Measurements from ENCODE around the gene CAPN8. TPM values are rescaled to one million over a fixed set of nuclear protein-coding genes. Genes with fewer than 3 reads are reported as not detected.

CAPN8 gene
- polyA plus RNA-seq, 1 of the 3 experiments (the other 2 are of a cell fraction), result not detected

DNA sequence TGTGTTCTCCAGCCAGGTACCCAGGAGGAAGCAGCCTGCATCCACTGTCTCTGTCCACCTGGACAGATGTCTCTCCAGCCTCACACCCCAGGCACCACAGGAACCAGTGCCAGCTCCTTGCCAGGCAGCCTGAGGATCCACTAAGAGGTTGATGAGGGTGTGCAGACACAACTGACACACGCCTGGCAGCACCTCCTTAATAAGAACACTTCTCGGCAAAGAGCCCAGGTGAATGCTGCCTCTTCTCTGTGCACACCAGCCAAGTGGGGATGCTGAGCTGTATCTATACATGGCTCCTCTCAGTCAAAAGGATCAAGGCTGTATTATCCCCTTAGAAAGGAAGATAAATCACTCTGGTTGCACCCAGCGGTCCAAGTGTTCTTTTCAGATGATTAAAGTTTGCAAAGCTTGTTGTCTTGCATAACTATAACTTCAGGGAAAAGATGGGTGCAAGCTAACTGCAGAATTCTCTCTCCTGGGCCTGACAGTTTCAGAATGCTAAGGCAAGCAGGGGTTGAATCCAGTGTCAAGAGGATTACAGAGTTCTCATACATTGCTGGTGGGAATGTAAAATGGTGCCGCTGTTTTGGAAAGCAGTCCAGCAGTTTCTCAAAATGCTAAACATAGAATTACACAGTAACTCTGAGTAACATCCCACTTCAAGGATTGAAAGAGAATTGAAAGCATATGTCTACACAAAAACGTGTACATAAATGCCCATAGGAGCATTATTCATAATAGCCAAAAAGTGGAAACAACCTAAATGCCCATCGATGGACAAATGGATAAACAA lies 3.7 kb upstream of the CAPN8 start:
- Histone ChIP-seq H3K9me2 (no peaks in the 10 kb centered on the region), H3K4me3 (ENCODE audit: low read depth in 2 of 2, low read length in 1 of 2) (no peak overlapping the region), H3K36me3 (replicated peaks in 1 of 2; ENCODE audit: control insufficient read depth in 1 of 2, insufficient read depth in 2 of 2, low read length in 1 of 2) (no peaks in the 10 kb centered on the region), H3K27me3 (ENCODE audit: insufficient read depth) (no peaks in the 10 kb centered on the region; the same call in 1 of the 2 replicates), H3K9me3 (no peaks in the 10 kb centered on the region), H3K79me2 (ENCODE audit: insufficient read depth) (no peaks in the 10 kb centered on the region), H3K4me2 (no peak overlapping the region), H3K27ac (ENCODE audit: low read depth in 2 of 2, low read length in 1 of 2) (no peak overlapping the region), H2AFZ (ENCODE audit: low read depth) (no peak overlapping the region), H3K9ac (no peak overlapping the region), H3F3A (replicated peaks; ENCODE audit: insufficient read depth) (no peaks in the 10 kb centered on the region), H3K4me1 (ENCODE audit: control insufficient read depth in 1 of 2, insufficient read depth in 2 of 2, low read depth in 1 of 2, low read length in 1 of 2) (no peaks in the 10 kb centered on the region), H4K20me1 (ENCODE audit: insufficient read depth) (no peaks in the 10 kb centered on the region)
- ChIA-PET CTCF (interaction anchor here (0.7 to 1.2 kb wide), 2 partner anchors 16 to 535 kb away, joined by 3 read pairs; no protein-coding TSS in a partner anchor), POLR2A (no interaction called here)
- TF ChIP-seq FOXJ3 (CRISPR knock-in tag; IDR thresholded peaks at IDR 0.05) (no peak), MEF2A (IDR thresholded peaks at IDR 0.05; ENCODE audit: borderline replicate concordance, low read depth) (no peak), RFX5 (IDR thresholded peaks at IDR 0.05; ENCODE audit: low read length) (no peak), JUND (IDR thresholded peaks at IDR 0.05) (no peak), GABPA (IDR thresholded peaks at IDR 0.05; ENCODE audit: low read depth) (no peak), FOSL2 (IDR thresholded peaks at IDR 0.05; ENCODE audit: borderline replicate concordance, low read depth) (no peak), EZH2phosphoT487 (IDR thresholded peaks at IDR 0.05; ENCODE audit: borderline replicate concordance, low read depth) (no peak), EP300 (IDR thresholded peaks at IDR 0.05; ENCODE audit: borderline replicate concordance in 1 of 2, low read depth in 1 of 2, low read length in 1 of 2) (no peak), SIN3A (IDR thresholded peaks at IDR 0.05; ENCODE audit: borderline replicate concordance, low read depth, low read length) (no peak), RCOR1 (IDR thresholded peaks at IDR 0.05; ENCODE audit: low read length) (no peak), TEAD4 (IDR thresholded peaks at IDR 0.05; ENCODE audit: borderline replicate concordance, insufficient read depth) (no peak)
- TF ChIP-seq, protein P1, sequence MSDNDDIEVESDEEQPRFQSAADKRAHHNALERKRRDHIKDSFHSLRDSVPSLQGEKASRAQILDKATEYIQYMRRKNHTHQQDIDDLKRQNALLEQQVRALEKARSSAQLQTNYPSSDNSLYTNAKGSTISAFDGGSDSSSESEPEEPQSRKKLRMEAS (IDR thresholded peaks at IDR 0.05; ENCODE audit: low read depth), result no peak
- TF ChIP-seq, protein P2, sequence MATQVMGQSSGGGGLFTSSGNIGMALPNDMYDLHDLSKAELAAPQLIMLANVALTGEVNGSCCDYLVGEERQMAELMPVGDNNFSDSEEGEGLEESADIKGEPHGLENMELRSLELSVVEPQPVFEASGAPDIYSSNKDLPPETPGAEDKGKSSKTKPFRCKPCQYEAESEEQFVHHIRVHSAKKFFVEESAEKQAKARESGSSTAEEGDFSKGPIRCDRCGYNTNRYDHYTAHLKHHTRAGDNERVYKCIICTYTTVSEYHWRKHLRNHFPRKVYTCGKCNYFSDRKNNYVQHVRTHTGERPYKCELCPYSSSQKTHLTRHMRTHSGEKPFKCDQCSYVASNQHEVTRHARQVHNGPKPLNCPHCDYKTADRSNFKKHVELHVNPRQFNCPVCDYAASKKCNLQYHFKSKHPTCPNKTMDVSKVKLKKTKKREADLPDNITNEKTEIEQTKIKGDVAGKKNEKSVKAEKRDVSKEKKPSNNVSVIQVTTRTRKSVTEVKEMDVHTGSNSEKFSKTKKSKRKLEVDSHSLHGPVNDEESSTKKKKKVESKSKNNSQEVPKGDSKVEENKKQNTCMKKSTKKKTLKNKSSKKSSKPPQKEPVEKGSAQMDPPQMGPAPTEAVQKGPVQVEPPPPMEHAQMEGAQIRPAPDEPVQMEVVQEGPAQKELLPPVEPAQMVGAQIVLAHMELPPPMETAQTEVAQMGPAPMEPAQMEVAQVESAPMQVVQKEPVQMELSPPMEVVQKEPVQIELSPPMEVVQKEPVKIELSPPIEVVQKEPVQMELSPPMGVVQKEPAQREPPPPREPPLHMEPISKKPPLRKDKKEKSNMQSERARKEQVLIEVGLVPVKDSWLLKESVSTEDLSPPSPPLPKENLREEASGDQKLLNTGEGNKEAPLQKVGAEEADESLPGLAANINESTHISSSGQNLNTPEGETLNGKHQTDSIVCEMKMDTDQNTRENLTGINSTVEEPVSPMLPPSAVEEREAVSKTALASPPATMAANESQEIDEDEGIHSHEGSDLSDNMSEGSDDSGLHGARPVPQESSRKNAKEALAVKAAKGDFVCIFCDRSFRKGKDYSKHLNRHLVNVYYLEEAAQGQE (IDR thresholded peaks at IDR 0.05; ENCODE audit: low read depth, low read length), result no peak
- TF ChIP-seq, protein P3, sequence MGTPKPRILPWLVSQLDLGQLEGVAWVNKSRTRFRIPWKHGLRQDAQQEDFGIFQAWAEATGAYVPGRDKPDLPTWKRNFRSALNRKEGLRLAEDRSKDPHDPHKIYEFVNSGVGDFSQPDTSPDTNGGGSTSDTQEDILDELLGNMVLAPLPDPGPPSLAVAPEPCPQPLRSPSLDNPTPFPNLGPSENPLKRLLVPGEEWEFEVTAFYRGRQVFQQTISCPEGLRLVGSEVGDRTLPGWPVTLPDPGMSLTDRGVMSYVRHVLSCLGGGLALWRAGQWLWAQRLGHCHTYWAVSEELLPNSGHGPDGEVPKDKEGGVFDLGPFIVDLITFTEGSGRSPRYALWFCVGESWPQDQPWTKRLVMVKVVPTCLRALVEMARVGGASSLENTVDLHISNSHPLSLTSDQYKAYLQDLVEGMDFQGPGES (IDR thresholded peaks at IDR 0.05; ENCODE audit: low read depth, low read length), result no peak
- TF ChIP-seq, protein P4, sequence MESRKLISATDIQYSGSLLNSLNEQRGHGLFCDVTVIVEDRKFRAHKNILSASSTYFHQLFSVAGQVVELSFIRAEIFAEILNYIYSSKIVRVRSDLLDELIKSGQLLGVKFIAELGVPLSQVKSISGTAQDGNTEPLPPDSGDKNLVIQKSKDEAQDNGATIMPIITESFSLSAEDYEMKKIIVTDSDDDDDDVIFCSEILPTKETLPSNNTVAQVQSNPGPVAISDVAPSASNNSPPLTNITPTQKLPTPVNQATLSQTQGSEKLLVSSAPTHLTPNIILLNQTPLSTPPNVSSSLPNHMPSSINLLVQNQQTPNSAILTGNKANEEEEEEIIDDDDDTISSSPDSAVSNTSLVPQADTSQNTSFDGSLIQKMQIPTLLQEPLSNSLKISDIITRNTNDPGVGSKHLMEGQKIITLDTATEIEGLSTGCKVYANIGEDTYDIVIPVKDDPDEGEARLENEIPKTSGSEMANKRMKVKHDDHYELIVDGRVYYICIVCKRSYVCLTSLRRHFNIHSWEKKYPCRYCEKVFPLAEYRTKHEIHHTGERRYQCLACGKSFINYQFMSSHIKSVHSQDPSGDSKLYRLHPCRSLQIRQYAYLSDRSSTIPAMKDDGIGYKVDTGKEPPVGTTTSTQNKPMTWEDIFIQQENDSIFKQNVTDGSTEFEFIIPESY (IDR thresholded peaks at IDR 0.05; ENCODE audit: borderline replicate concordance, low read depth), result no peak
- TF ChIP-seq, protein P5, sequence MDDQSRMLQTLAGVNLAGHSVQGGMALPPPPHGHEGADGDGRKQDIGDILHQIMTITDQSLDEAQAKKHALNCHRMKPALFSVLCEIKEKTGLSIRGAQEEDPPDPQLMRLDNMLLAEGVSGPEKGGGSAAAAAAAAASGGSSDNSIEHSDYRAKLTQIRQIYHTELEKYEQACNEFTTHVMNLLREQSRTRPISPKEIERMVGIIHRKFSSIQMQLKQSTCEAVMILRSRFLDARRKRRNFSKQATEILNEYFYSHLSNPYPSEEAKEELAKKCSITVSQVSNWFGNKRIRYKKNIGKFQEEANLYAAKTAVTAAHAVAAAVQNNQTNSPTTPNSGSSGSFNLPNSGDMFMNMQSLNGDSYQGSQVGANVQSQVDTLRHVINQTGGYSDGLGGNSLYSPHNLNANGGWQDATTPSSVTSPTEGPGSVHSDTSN (IDR thresholded peaks at IDR 0.05), result no peak
- 63% methylated on average over 6 of the region's 6 CpGs for WGBS (ENCODE audit: low lambda C conversion rate)
- DNase-seq, result no peak

All from SK-N-SH (cell line).